Measurements from ENCODE around the gene HOXA6. TPM values are rescaled to one million over a fixed set of nuclear protein-coding genes. Genes with fewer than 3 reads are reported as not detected.

HOXA6 gene
- total and polyA plus RNA-seq, 11 donors, result not detected

- H3K4me3 ChIP-seq, result peak overlapping the region in 11 of 12 donors; percentile 34 to 67 (median 55)
- peak overlapping the region in 5 of 12 donors; percentile 57 to 89 (median 66) for H3K27ac ChIP-seq
- H3K9me3 ChIP-seq, result no peaks in the 10 kb centered on the region
- 16 to 29% (median 21%) methylated on average over 12 of the region's 12 CpGs for WGBS, 4 donors
- TF ChIP-seq CTCF (IDR thresholded peaks at IDR 0.05), result no peak
- no peak for TF ChIP-seq POLR2A (IDR thresholded peaks at IDR 0.05)
- ATAC-seq, result no peak
- H3K27me3 ChIP-seq, result peaks cover 21 to 97% (median 90%) of the 10 kb centered on the region in 9 donors
- no peak for DNase-seq
- intact Hi-C loops (cut with DNase I), result loop anchor here in 3 of 10 donors (5.0 kb wide), 2 partner anchors 34 to 269 kb away; partner anchors contain the start of genes SKAP2 (in 2 of the 3) and HOXA1 (in 1 of the 3)
- peaks cover 0 to 16% (median 0%) of the 10 kb centered on the region in 12 donors for H3K4me1 ChIP-seq
- no peaks in the 10 kb centered on the region for H3K36me3 ChIP-seq
Observed at GRCh38 chr7:27131390-27131819, 16.2 kb downstream of the HOXA6 start.

- Histone ChIP-seq H3K4me3 (peak within 1 kb of the TSS; percentile 34 to 67 (median 54)), H3K27ac (peak within 1 kb of the TSS; percentile 35 to 89 (median 66)), H3K27me3 (peaks cover 21 to 97% (median 88%) of the 10 kb centered on the region in 9 donors), H3K4me1 (peaks cover 0 to 16% (median 0%) of the 10 kb centered on the region in 12 donors), H3K9me3 (no peaks in the 10 kb centered on the region), H3K36me3 (no peaks in the 10 kb centered on the region)
- WGBS, 4 donors, result 2 to 8% (median 6%) methylated on average over 46 to 67 of the region's 67 CpGs
- peak; percentile 77 to 96 (median 89) for ATAC-seq
- peak; percentile 75 to 89 (median 78) for DNase-seq
- TF ChIP-seq POLR2A (IDR thresholded peaks at IDR 0.05) (peak in 1 of 2 donors; percentile 56), CTCF (IDR thresholded peaks at IDR 0.05) (no peak)
- intact Hi-C loops (cut with DNase I), result loop anchor here in 3 of 10 donors (5.0 kb wide), 2 partner anchors 33 to 268 kb away; partner anchors contain the start of genes SKAP2 (in 2 of the 3) and HOXA1 (in 1 of the 3)
Observed at GRCh38 chr7:27130540-27131389, 16.8 kb downstream of the HOXA6 start, which contains the start of gene HOXA4. TSS of gene HOXA4 (minus strand) at chr7:27130757. CDS start at chr7:27130733, 24 bp downstream.

- TF ChIP-seq POLR2A (IDR thresholded peaks at IDR 0.05), result no peak
- TF ChIP-seq CTCF (IDR thresholded peaks at IDR 0.05), result peak in 3 of 12 donors; percentile 12 to 33 (median 16)
- H3K4me3 ChIP-seq, result peak overlapping the region; percentile 29 to 67 (median 54)
- H3K9me3 ChIP-seq, result no peaks in the 10 kb centered on the region
- peak in 1 of 5 donors; percentile 65 for DNase-seq
- H3K4me1 ChIP-seq, result peaks cover 0 to 16% (median 0%) of the 10 kb centered on the region in 12 donors
- 2 to 11% (median 8%) methylated on average over 18 to 72 of the region's 72 CpGs for WGBS, 4 donors
- intact Hi-C loops (cut with DNase I), result loop anchor here in 3 of 10 donors (5.0 kb wide), 2 partner anchors 33 to 268 kb away; partner anchors contain the start of genes SKAP2 (in 2 of the 3) and HOXA1 (in 1 of the 3)
- H3K36me3 ChIP-seq, result no peaks in the 10 kb centered on the region
- peak overlapping the region; percentile 35 to 89 (median 63) for H3K27ac ChIP-seq
- peaks cover 19 to 97% (median 88%) of the 10 kb centered on the region in 9 donors for H3K27me3 ChIP-seq
- ATAC-seq, result peak in 2 of 4 donors; percentile 24 to 29
Observed at GRCh38 chr7:27129729-27130539, 17.6 kb downstream of the HOXA6 start.

All from heart left ventricle (tissue), 16 donors.